HepG2 (cell line): ENCODE results near the gene DPAGT1. TPM values are rescaled to one million over a fixed set of nuclear protein-coding genes. Genes with fewer than 3 reads are reported as not detected.

Experiments
- ATAC-seq: fragments of 200-7000 bp; cut with Tn5 transposase; 3 replicates; pipeline ENCODE4 v1.9.1; 2020; ENCODE audit warnings: mild to moderate bottlenecking, moderate library complexity
- BruUV-seq: library from RNA; stranded (reverse); fragments of 400-500 nt; replicated peaks from 2 replicates; lab custom pipeline; 2021; lab: Mats Ljungman, UMichigan
- CTCF ChIA-PET: fragments of 300-600 bp; formaldehyde crosslinking; extraction: SDS; loops from one replicate; lab custom pipeline; 2021; ENCODE audit warnings: low total read pairs, inconsistent platforms, low intra/inter-chr PET ratio; lab: Yijun Ruan, JAX
- POLR2A ChIA-PET: fragments of 350-600 bp; sonication (Branson Sonifier 250); formaldehyde crosslinking; loops from one replicate; lab custom pipeline; 2020; ENCODE audit warnings: antibody characterized with exemption, inconsistent platforms; lab: Yijun Ruan, JAX
- DNase-seq: peaks from one replicate; pipeline ENCODE4 v3.0.0-alpha.2; 2015; ENCODE audit warnings: low spot score
- FAIRE-seq: peaks from 3 replicates; lab custom pipeline; 2011; peaks lifted over from hg19 to GRCh38; lab: Jason Lieb, UNC
- H2AFZ ChIP-seq: one replicate; pipeline ENCODE4 v1.6.1; 2011; ENCODE audit warnings: low read length, inconsistent platforms
- H3K27ac ChIP-seq: fragments of 300-600 bp; 3 replicates; pipeline ENCODE4 v1.8.0; 2011; ENCODE audit warnings: mixed run types, mild to moderate bottlenecking, mixed read lengths, low read length, inconsistent platforms; ENCODE audit not compliant: insufficient read depth; ENCODE audit errors: extremely low read length
- H3K27me3 ChIP-seq, 2 experiments: fragments of 200-600 bp in 1 of 2; 2 replicates in 1 of 2; 3 replicates in 1 of 2; pipeline versions ENCODE4 v1.6.0 to v1.8.0; 2011; ENCODE audit warnings: low read length in 2 of 2, mild to moderate bottlenecking in 2 of 2, moderate library complexity in 2 of 2, inconsistent platforms in 1 of 2; ENCODE audit not compliant: insufficient read depth in 2 of 2, control insufficient read depth in 1 of 2
- H3K36me3 ChIP-seq, 2 experiments: fragments of 200-600 bp in 1 of 2; replicated peaks in 1 of 2; 2 replicates in 1 of 2; 3 replicates in 1 of 2; pipeline versions ENCODE4 v1.5.1 to v1.8.0; 2011; ENCODE audit warnings: low read length in 2 of 2, inconsistent platforms in 1 of 2; ENCODE audit not compliant: insufficient read depth in 2 of 2, control insufficient read depth in 1 of 2
- H3K4me1 ChIP-seq: 2 replicates; pipeline ENCODE4 v1.5.1; 2012; ENCODE audit warnings: low read length, inconsistent platforms; ENCODE audit not compliant: insufficient read depth
- H3K4me2 ChIP-seq: 2 replicates; pipeline ENCODE4 v1.6.0; 2011; ENCODE audit warnings: low read depth, low read length, inconsistent platforms
- H3K4me3 ChIP-seq, 3 experiments: fragments of 200-600 bp in 1 of 3; sonication (generic), shearing (Covaris generic) in 1 of 3; replicated peaks in 1 of 3; 2 replicates each; pipeline ENCODE4 v1.5.1; 2011 to 2016; ENCODE audit warnings: low read length in 3 of 3, inconsistent platforms in 2 of 3, low read depth in 2 of 3, mild to moderate bottlenecking in 2 of 3, control low read depth in 1 of 3, mixed read lengths in 1 of 3; ENCODE audit not compliant: insufficient read depth in 1 of 3
- H3K79me2 ChIP-seq: one replicate; pipeline ENCODE4 v1.6.1; 2011; ENCODE audit warnings: low read length, inconsistent platforms; ENCODE audit not compliant: insufficient read depth
- H3K9ac ChIP-seq: 2 replicates; pipeline ENCODE4 v1.6.0; 2011; ENCODE audit warnings: mild to moderate bottlenecking, low read depth, low read length, inconsistent platforms; ENCODE audit not compliant: insufficient read depth
- H3K9me3 ChIP-seq: 2 replicates; pipeline ENCODE4 v1.5.1; 2012; ENCODE audit warnings: mild to moderate bottlenecking, low read length
- H4K20me1 ChIP-seq: 2 replicates; pipeline ENCODE4 v1.6.0; 2011; ENCODE audit warnings: inconsistent platforms, mild to moderate bottlenecking, low read length, moderate library complexity; ENCODE audit not compliant: insufficient read depth
- CENPX ChIP-seq: sonication (generic); formaldehyde crosslinking; IDR thresholded peaks from 2 replicates; pipeline ENCODE4 v1.9.0; 2021; ENCODE audit warnings: mild to moderate bottlenecking, missing genetic modification reagents, moderate library complexity
- HDAC1 ChIP-seq: sonication (generic); formaldehyde crosslinking; IDR thresholded peaks from 2 replicates; pipeline ENCODE4 v1.5.1; 2020; ENCODE audit warnings: mild to moderate bottlenecking, missing genetic modification reagents
- KLF12 ChIP-seq: sonication (generic); formaldehyde crosslinking; IDR thresholded peaks from 2 replicates; pipeline ENCODE4 v1.4.0; 2020; ENCODE audit warnings: missing genetic modification reagents, borderline replicate concordance
- MAX ChIP-seq: IDR thresholded peaks from 2 replicates; pipeline ENCODE4 v1.6.1; 2012; ENCODE audit warnings: inconsistent platforms
- MAZ ChIP-seq, 2 experiments: sonication (generic) in 1 of 2; formaldehyde crosslinking in 1 of 2; IDR thresholded peaks; 2 replicates each; pipeline versions ENCODE4 v1.5.0 to v1.6.1; 2012 to 2020; ENCODE audit warnings: low read depth in 2 of 2, mild to moderate bottlenecking in 2 of 2, borderline replicate concordance in 1 of 2, improper control_type of control experiment in 1 of 2, low read length in 1 of 2, missing genetic modification reagents in 1 of 2, moderate library complexity in 1 of 2
- PAXIP1 ChIP-seq: sonication (generic); formaldehyde crosslinking; conservative IDR thresholded peaks from 2 replicates; pipeline ENCODE4 v1.4.0; 2020; ENCODE audit warnings: mild to moderate bottlenecking, missing genetic modification reagents, moderate library complexity
- RBAK ChIP-seq: sonication (generic); formaldehyde crosslinking; IDR thresholded peaks from 2 replicates; pipeline ENCODE4 v1.5.1; 2020; ENCODE audit warnings: mild to moderate bottlenecking, missing genetic modification reagents
- RBFOX2 ChIP-seq: fragments of 200-400 bp; formaldehyde crosslinking; IDR thresholded peaks from 2 replicates; pipeline ENCODE4 v1.6.1; 2017; ENCODE audit warnings: low read depth, mild to moderate bottlenecking, low read length
- RCOR2 ChIP-seq: IDR thresholded peaks from 2 replicates; pipeline ENCODE4 v1.6.1; 2016; ENCODE audit warnings: missing biosample characterization, missing genetic modification reagents
- ZBTB33 ChIP-seq: sonication (generic); formaldehyde crosslinking; IDR thresholded peaks from 2 replicates; pipeline ENCODE4 v1.4.0; 2020; ENCODE audit warnings: missing genetic modification reagents
- ZNF354B ChIP-seq: sonication (generic); formaldehyde crosslinking; IDR thresholded peaks from 2 replicates; pipeline ENCODE4 v1.8.0; 2022; ENCODE audit warnings: mild to moderate bottlenecking, missing genetic modification reagents
- ZNF746 ChIP-seq: sonication (generic); formaldehyde crosslinking; IDR thresholded peaks from 2 replicates; pipeline ENCODE4 v1.8.0; 2022; ENCODE audit warnings: mild to moderate bottlenecking, missing genetic modification reagents
- ZSCAN12 ChIP-seq: sonication (generic); formaldehyde crosslinking; IDR thresholded peaks from 2 replicates; pipeline ENCODE4 v1.9.0; 2021; ENCODE audit warnings: mild to moderate bottlenecking, missing genetic modification reagents
- WGBS: methylation state at CpG from one replicate; pipeline ENCODE4 v1.1.6; 2017; ENCODE audit warnings: low lambda C conversion rate; 5-methylcytosine and 5-hydroxymethylcytosine counted together
- in situ Hi-C: cut with HindIII; loops from 2 replicates; pipeline ENCODE4 v1.10.0; 2017; ENCODE audit warnings: low pct_unique_long_range_greater_than_20kb; ENCODE audit not compliant: extremely low pct_ligation_motif_present
- intact Hi-C: fragments of 100-400 bp; cut with micrococcal nuclease; formaldehyde crosslinking; loops from one replicate; pipeline ENCODE4 v1.10.0; 2022; ENCODE audit not compliant: unreplicated experiment
- polyA plus RNA-seq, 8 experiments: library from polyadenylated mRNA; depleted of rRNA in 3 of 8; stranded (reverse) in 7 of 8; unstranded in 1 of 8; fragments of >200 nt; fragmentation: Illumina TruSeq in 4 of 8; extraction: Trizol in 4 of 8; gene quantifications; 2 replicates each; pipeline versions ENCODE4 v1.2.1 to v1.2.3, GENCODE V29; 2011 to 2016; ENCODE audit warnings: low read depth in 4 of 8, missing spikeins in 1 of 8, mixed read lengths in 1 of 8; ENCODE audit not compliant: insufficient read depth in 1 of 8
- total RNA-seq, 5 experiments: library from RNA; depleted of rRNA; stranded (reverse); fragments of >200 nt; fragmentation: Illumina TruSeq; extraction: Trizol; gene quantifications; 2 replicates each; pipeline ENCODE4 v1.2.3, GENCODE V29; 2016; ENCODE audit warnings: low read depth in 1 of 5

DPAGT1 gene
- total and polyA plus RNA-seq, 2 of the 13 experiments (the other 11 are each of a cell fraction or from before 2014, with no cell fraction given) = 37.6 to 70.7 TPM

- peak; percentile 38; the same call in 1 of the 2 replicates for TF ChIP-seq RBAK (CRISPR knock-in tag)
Measured at GRCh38 chr11:119093942-119094815, 7.5 kb downstream of the DPAGT1 start (continued).

GRCh38 chr11:119092880-119093842, 8.5 kb downstream of the DPAGT1 start:
- H3K4me1 ChIP-seq = peaks cover 38% of the 10 kb centered on the region
- CTCF ChIA-PET = no interaction called here
- intact Hi-C loops = no loop called here
- POLR2A ChIA-PET = interaction anchor here (0.8 to 3.1 kb wide), 9 partner anchors 7 to 75 kb away, joined by 3 to 109 read pairs (median 6); partner anchors contain the start of genes C2CD2L, DPAGT1, HMBS and RPS25
- WGBS = 43% methylated on average over 11 of the region's 12 CpGs
- H4K20me1 ChIP-seq = peaks cover 16% of the 10 kb centered on the region
- H3K36me3 ChIP-seq = peaks cover 9 to 36% of the 10 kb centered on the region in 2 experiments; a peak in 4 of 5 replicates
- BruUV-seq = no TSS peak
- peaks cover 31% of the 10 kb centered on the region for H3K79me2 ChIP-seq
- H3K27ac ChIP-seq = peak overlapping the region; percentile 78
- H3K4me2 ChIP-seq = peak overlapping the region; percentile 85
- H3K9ac ChIP-seq = peak overlapping the region; percentile 93
- no peaks in the 10 kb centered on the region for H3K9me3 ChIP-seq
- in situ Hi-C loops = no loop called here
- peak overlapping the region; percentile 78 to 93 (median 91) for H3K4me3 ChIP-seq
- H2AFZ ChIP-seq = no peak overlapping the region
- no peak for ATAC-seq
- FAIRE-seq = no peak
- peak; percentile 43 for DNase-seq
- no peaks in the 10 kb centered on the region for H3K27me3 ChIP-seq
- TF ChIP-seq ZBTB33 (CRISPR knock-in tag) = peak; percentile 94
- no peak for TF ChIP-seq ZNF746 (CRISPR knock-in tag)
- TF ChIP-seq MAZ (IDR thresholded peaks at IDR 0.05; ENCODE audit: borderline replicate concordance, low read depth, low read length) = no peak
- no peak for TF ChIP-seq MAZ (CRISPR knock-in tag; IDR thresholded peaks at IDR 0.05; ENCODE audit: low read depth)
- no peak for TF ChIP-seq ZSCAN12
- TF ChIP-seq PAXIP1 (CRISPR knock-in tag) = no peak
- TF ChIP-seq RCOR2 = no peak
- TF ChIP-seq CENPX (CRISPR knock-in tag) = 0 out of 2 replicates have a peak, but pooled peaks have one; percentile 27
- TF ChIP-seq ZNF354B (CRISPR knock-in tag) = no peak
- peak; percentile 57 for TF ChIP-seq RBFOX2
- no peak for TF ChIP-seq HDAC1 (CRISPR knock-in tag)
- 0 out of 2 replicates have a peak, but pooled peaks have one; percentile 6 for TF ChIP-seq MAX
- no peak for TF ChIP-seq KLF12 (CRISPR knock-in tag)
